Ectodermal cell (in vitro differentiated cells): ENCODE results near the gene TEAD1.

Experiments used
- H3K27ac ChIP-seq: 2 replicates; pipeline ENCODE4 v1.7.0; 2013; ENCODE audit warnings: mild to moderate bottlenecking, low read depth, low read length; ENCODE audit not compliant: insufficient read depth, poor library complexity, severe bottlenecking
- H3K27me3 ChIP-seq: 2 replicates; pipeline ENCODE4 v1.7.0; 2013; ENCODE audit warnings: mild to moderate bottlenecking, low read length; ENCODE audit not compliant: insufficient read depth, control insufficient read depth, poor library complexity, severe bottlenecking
- H3K36me3 ChIP-seq: one replicate; pipeline ENCODE4 v1.7.0; 2013; ENCODE audit warnings: low read length; ENCODE audit not compliant: control insufficient read depth, insufficient read depth
- H3K4me1 ChIP-seq: one replicate; pipeline ENCODE4 v1.7.0; 2013; ENCODE audit warnings: low read length; ENCODE audit not compliant: control insufficient read depth, insufficient read depth
- H3K4me3 ChIP-seq: 2 replicates; pipeline ENCODE4 v1.7.0; 2013; ENCODE audit warnings: low read depth, low read length, control low read depth; ENCODE audit not compliant: insufficient read depth
- H3K9me3 ChIP-seq: 2 replicates; pipeline ENCODE4 v1.7.0; 2013; ENCODE audit warnings: mild to moderate bottlenecking, low read length, moderate library complexity; ENCODE audit not compliant: control insufficient read depth
- WGBS, 2 experiments: methylation state at CpG; one replicate each; pipeline ENCODE4 v1.1.7; 2013; ENCODE audit warnings: missing lambda C conversion rate in 2 of 2; 5-methylcytosine and 5-hydroxymethylcytosine counted together

Gene TEAD1

DNA sequence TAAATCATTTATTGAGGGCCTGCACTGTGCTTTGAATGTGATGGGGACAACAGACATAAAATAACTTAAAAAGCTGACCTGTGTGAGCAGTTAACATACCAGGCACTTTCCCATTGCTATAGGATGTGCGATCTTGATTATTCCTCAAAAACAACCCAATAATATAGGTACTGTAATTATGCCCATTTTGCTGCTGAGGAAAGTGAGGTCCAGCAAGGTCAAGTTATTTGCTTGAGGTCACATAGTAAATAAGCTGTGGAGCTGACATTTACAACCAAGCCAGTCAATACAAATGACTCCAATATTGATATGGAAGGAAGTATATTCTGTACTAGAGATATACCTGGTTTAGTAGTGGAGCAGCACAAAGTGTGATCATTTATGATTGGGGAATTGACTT lies 96.2 kb downstream of the TEAD1 start:
- Histone ChIP-seq H3K9me3 (no peaks in the 10 kb centered on the region), H3K36me3 (peaks cover 6% of the 10 kb centered on the region), H3K4me1 (peaks cover 16% of the 10 kb centered on the region), H3K27ac (no peak overlapping the region), H3K27me3 (no peaks in the 10 kb centered on the region), H3K4me3 (no peak overlapping the region)
- 100% methylated on average over 1 of the region's 1 CpG for WGBS, 2 experiments

DNA sequence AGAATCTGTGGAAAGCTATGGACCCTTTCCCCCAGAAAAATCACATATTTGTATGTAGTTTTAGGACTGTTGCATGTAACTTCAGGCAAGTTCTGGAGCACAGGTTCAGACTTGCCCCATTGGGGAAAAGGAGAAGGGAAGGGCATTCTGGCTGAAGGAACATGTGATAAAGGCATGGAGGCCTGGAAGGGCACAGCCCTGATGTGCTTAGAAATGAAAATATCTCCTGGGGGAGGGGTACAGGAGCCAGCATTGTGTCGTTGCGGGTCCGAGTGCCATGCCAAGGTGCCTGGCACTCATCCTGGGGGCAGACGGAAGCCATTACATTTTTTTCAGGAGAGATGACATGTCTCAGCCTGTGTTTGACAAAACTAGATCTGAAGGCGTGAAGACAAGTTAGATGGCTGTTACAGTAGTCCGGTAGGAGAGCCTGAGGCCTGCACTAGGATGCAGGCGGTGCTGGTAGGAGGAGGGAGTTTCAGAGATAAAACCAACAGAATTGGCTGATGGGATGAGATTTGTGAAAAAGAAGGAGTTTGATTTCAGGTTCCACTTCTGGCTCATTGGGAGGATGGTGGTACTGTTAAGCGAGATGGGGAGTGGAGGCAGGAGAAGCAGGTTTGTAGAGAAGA lies 96.9 kb downstream of the TEAD1 start:
- Histone ChIP-seq H3K4me1 (peaks cover 16% of the 10 kb centered on the region), H3K27ac (no peak overlapping the region), H3K4me3 (no peak overlapping the region), H3K9me3 (no peaks in the 10 kb centered on the region), H3K27me3 (no peaks in the 10 kb centered on the region), H3K36me3 (no peaks in the 10 kb centered on the region)
- 95 to 97% methylated on average over 8 of the region's 8 CpGs for WGBS, 2 experiments

DNA sequence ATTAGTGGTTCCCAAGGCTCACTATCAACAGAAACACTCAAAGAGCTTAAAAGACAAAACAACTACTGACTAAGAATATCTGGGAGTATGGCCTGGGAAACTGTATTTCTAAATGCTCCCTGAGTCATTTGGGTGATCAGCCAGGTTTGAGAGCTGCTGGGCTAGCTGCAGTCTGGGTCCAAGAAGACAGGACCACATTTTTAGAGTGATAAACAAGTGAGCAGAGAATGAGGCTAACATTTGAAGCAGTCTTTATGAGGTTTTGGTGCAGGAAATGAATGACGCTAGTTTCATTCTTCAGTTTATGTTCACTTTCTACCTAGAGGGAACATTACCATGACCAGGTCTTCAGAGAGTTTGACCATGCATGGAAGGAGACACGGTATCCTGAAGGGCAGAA lies 97.7 kb downstream of the TEAD1 start:
- peaks cover 16% of the 10 kb centered on the region for H3K4me1 ChIP-seq
- no peak overlapping the region for H3K4me3 ChIP-seq
- H3K36me3 ChIP-seq = no peaks in the 10 kb centered on the region
- WGBS, 2 experiments = 96 to 97% methylated on average over 2 of the region's 2 CpGs
- no peak overlapping the region for H3K27ac ChIP-seq
- H3K27me3 ChIP-seq = no peaks in the 10 kb centered on the region
- H3K9me3 ChIP-seq = no peaks in the 10 kb centered on the region

DNA sequence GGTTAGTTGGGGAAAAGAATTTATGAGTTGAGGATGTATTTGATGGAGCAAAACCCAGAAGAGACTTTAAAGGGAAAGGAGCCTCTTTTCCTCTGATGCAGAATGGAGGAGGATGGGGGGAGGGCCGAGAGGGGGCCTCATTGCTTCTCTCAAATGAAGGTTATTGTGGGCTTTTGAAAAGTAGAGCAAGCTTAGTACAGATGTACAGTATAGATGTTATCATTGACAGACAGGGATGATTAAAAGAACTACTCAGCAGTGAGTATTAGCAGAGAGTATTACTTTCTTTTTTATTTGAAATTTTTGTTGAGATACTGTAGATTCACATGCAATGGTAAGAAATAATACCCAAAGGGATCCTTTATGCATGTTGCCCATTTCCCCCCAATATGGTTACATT lies 98.1 kb downstream of the TEAD1 start:
- H3K27ac ChIP-seq = no peak overlapping the region
- no peaks in the 10 kb centered on the region for H3K27me3 ChIP-seq
- H3K4me1 ChIP-seq = peaks cover 16% of the 10 kb centered on the region
- H3K36me3 ChIP-seq = no peaks in the 10 kb centered on the region
- H3K9me3 ChIP-seq = no peaks in the 10 kb centered on the region
- no peak overlapping the region for H3K4me3 ChIP-seq
- WGBS, 2 experiments = 86 to 90% methylated on average over 1 of the region's 1 CpG

DNA sequence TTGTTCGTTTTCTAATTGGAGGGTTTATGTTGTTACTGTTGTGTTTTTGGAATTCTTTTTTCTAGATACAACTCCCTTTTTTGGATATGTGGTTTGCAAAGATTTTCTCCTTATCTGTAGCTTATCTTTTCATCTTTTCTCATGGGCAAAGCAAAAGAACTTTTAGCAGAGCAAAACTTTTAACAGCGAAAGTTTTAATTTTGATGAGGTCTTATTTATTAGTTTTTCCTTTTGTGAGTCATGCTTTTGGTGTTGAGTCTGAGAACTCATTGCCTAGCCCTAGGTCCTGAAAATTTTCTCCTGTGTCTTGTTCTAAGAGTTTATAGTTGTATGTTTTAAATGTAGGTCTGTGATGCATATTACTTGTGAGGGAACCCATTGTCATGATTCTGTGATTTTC lies 99.4 kb downstream of the TEAD1 start:
- no peaks in the 10 kb centered on the region for H3K36me3 ChIP-seq
- no peak overlapping the region for H3K27ac ChIP-seq
- WGBS, 2 experiments = 87 to 90% methylated on average over 2 of the region's 2 CpGs

DNA sequence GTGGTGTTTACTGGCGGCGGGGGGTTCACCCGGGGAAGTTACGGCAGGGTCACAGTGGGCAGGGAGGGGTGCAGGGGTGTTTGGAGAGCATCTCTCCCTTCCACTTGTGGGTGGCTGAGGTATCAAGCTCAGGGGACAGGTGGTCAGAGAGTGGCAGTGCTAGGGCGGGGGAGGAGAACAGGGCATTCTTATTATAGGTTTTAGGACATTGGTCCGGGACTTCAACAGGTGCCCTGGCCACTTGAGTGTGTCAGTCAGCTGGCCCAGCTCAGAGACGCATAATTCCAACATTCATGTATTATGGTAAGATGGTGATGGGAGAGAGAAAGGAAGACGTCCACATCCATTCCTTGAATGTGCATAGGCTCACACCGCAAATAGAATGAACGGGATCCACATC lies 101.7 kb downstream of the TEAD1 start:
- Histone ChIP-seq H3K27me3 (no peaks in the 10 kb centered on the region), H3K4me3 (no peak overlapping the region), H3K36me3 (peaks cover 2% of the 10 kb centered on the region), H3K9me3 (no peaks in the 10 kb centered on the region), H3K27ac (no peak overlapping the region), H3K4me1 (peaks cover 8% of the 10 kb centered on the region)
- 95 to 96% methylated on average over 10 of the region's 10 CpGs for WGBS, 2 experiments

More for the DNA sequence above, 99.4 kb downstream of the TEAD1 start:
- Histone ChIP-seq H3K27me3 (no peaks in the 10 kb centered on the region), H3K4me1 (peaks cover 16% of the 10 kb centered on the region), H3K4me3 (no peak overlapping the region), H3K9me3 (no peaks in the 10 kb centered on the region)

DNA sequence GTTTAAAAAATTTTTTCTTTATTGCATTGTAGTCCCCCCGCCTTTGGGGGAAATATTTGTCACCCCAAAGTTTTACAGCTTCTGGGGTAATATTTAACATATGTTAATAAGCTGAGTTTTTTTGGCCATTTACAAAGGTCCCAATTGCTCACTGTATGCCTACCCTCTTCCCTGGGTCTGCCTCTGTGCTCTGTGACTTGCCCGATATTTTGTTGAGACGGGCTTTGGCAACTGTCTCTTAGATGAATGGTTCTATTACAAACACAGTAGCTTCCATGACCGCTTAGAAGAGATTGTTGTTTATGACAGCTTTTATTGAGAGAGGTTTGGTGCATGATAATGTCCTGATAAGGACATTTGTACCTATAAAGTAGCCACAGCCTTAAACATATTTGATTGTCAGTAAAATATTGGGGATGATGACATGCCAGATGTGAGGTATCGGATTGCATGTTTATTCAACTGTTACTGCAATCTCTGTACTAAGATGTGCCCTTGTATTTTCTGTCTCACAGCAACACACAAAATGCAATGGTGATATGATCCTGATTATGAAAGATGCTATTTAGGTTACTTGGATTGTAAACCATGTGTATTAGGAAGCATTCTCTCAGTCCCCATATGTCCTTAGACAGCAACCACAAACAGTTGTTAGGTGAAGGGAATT lies 103.1 kb downstream of the TEAD1 start:
- Histone ChIP-seq H3K4me3 (no peak overlapping the region), H3K27me3 (no peaks in the 10 kb centered on the region), H3K27ac (no peak overlapping the region), H3K36me3 (peaks cover 2% of the 10 kb centered on the region), H3K4me1 (peaks cover 3% of the 10 kb centered on the region), H3K9me3 (no peaks in the 10 kb centered on the region)
- WGBS, 2 experiments = 96% methylated on average over 5 of the region's 5 CpGs

DNA sequence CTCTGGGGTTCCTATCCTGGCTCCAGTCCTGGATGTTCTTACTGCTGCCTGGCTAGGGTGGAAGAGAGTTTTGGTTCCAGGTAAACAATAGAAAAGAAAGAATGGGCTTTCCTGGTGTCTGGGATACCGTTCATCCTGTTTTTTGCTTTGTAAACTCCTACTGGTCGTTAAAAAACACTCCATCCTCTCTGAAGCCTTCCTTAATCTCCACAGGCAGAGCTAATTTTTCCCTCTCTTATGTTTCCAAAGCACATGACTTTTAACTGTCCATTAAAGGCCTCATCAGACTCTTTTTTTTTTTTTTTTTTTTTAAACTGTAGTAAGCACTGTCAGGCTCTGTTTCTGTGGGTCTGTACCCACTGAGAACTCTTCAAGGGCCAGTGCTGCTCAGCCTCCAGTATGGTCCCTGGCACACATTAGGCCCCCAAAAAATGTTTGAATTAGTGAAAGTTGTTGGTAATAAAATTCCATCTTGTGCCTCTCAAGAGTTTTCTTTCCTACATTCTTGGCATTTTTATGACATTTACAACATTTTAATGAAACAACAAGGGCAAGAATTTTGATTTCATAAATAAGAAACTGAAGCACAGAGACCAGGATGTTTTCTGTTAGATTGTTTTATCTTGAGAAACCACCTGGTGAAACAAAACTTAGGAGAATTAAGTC lies 104.2 kb downstream of the TEAD1 start:
- no peaks in the 10 kb centered on the region for H3K27me3 ChIP-seq
- H3K36me3 ChIP-seq = peaks cover 2% of the 10 kb centered on the region
- 81 to 92% methylated on average over 2 of the region's 2 CpGs for WGBS, 2 experiments
- peaks cover 3% of the 10 kb centered on the region for H3K4me1 ChIP-seq
- no peak overlapping the region for H3K4me3 ChIP-seq
- H3K9me3 ChIP-seq = no peaks in the 10 kb centered on the region
- H3K27ac ChIP-seq = no peak overlapping the region

DNA sequence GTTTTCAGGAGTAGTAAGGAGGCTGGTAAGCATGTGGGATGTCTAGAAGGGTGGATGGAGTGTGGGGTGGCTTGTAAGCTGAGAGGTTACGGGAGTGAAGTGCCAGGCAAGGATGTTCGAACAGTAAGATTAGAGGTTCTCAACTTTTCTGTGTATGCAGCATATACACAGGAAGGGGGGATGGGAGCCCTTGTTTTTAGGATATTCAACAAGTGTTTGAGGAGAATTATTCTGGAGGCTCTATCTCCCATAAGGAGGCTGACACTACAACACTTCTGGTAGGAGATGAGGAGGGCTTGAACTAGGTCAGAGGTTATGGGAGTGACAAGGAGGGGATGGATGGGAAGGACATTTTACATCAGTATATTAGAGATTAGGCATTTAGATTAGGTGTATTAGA lies 109.5 kb downstream of the TEAD1 start:
- no peak overlapping the region for H3K4me3 ChIP-seq
- 93 to 95% methylated on average over 2 of the region's 2 CpGs for WGBS, 2 experiments
- H3K27ac ChIP-seq = no peak overlapping the region
- H3K27me3 ChIP-seq = no peaks in the 10 kb centered on the region
- peaks cover 17% of the 10 kb centered on the region for H3K4me1 ChIP-seq
- H3K9me3 ChIP-seq = no peaks in the 10 kb centered on the region
- H3K36me3 ChIP-seq = peaks cover 2% of the 10 kb centered on the region

DNA sequence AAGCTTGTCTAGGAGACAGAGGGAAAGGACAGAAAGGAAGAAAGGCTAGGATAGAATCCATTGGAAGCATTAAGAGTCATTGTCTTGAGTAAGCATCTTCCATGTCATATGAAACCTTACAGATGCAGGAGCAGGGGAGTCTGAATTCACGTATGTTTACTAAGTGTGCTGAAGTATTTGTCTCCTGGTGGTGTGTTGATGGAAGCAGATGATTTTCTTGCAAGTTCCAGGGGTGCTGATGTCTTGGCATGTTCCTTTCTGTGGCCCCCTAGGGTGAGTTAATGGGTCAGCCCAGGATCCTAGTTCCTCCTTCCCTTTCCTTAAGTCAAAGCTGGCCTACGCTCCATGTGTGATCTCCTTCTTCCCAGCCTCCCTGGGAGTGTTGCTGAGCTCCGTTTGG lies 110.2 kb downstream of the TEAD1 start:
- Histone ChIP-seq H3K9me3 (no peaks in the 10 kb centered on the region), H3K4me3 (no peak overlapping the region), H3K4me1 (peaks cover 17% of the 10 kb centered on the region), H3K27me3 (no peaks in the 10 kb centered on the region), H3K27ac (no peak overlapping the region), H3K36me3 (no peaks in the 10 kb centered on the region)
- whole genome bisulfite sequencing, 2 experiments = 25 to 26% methylated on average over 3 of the region's 3 CpGs
